H1 (cell line): Measurements from ENCODE around the gene EXT2. TPM values are rescaled to one million over a fixed set of nuclear protein-coding genes. Genes with fewer than 3 reads are reported as not detected.

ENCODE experiments used
- CTCF ChIA-PET: fragments of 300-600 bp; sonication (Branson Sonifier 250); formaldehyde crosslinking; loops from one replicate; lab custom pipeline; 2021; ENCODE audit not compliant: partially characterized antibody; lab: Charles Lee
- POLR2A ChIA-PET: fragments of 300-600 bp; sonication (Branson Sonifier 250); formaldehyde crosslinking; loops from one replicate; lab custom pipeline; 2021; ENCODE audit warnings: inconsistent platforms; ENCODE audit not compliant: partially characterized antibody; lab: Charles Lee
- DNase-seq, 2 experiments: peaks; one replicate each; pipeline versions ENCODE4 v3.0.0 to v3.0.0-alpha.2; 2010 to 2022; ENCODE audit warnings: low spot score in 2 of 2, low read depth in 1 of 2, mixed read lengths in 1 of 2
- FAIRE-seq: peaks from 2 replicates; lab custom pipeline; 2011; peaks lifted over from hg19 to GRCh38; lab: Jason Lieb, UNC
- H2AFZ ChIP-seq: 2 replicates; pipeline ENCODE4 v1.8.1; 2012; ENCODE audit warnings: low read length, inconsistent platforms
- H2AK5ac ChIP-seq: 2 replicates; pipeline ENCODE4 v1.6.1; 2013; ENCODE audit warnings: low read depth, low read length
- H2BK120ac ChIP-seq: replicated peaks from 2 replicates; pipeline ENCODE3; 2013; ENCODE audit warnings: low read depth, low read length, inconsistent platforms
- H2BK12ac ChIP-seq: 2 replicates; pipeline ENCODE4 v1.6.1; 2013; ENCODE audit warnings: low read depth, low read length
- H2BK15ac ChIP-seq: 2 replicates; pipeline ENCODE4 v1.6.1; 2013; ENCODE audit warnings: low read length
- H2BK20ac ChIP-seq: 2 replicates; pipeline ENCODE4 v1.6.1; 2013; ENCODE audit warnings: low read length
- H2BK5ac ChIP-seq: 2 replicates; pipeline ENCODE4 v1.6.1; 2013; ENCODE audit warnings: low read depth, low read length
- H3K14ac ChIP-seq: 2 replicates; pipeline ENCODE4 v1.6.1; 2013; ENCODE audit warnings: inconsistent platforms; ENCODE audit not compliant: insufficient read length
- H3K18ac ChIP-seq: 2 replicates; pipeline ENCODE4 v1.6.1; 2013; ENCODE audit warnings: low read length; ENCODE audit errors: extremely low read depth
- H3K23ac ChIP-seq: 2 replicates; pipeline ENCODE4 v1.6.1; 2013; ENCODE audit warnings: inconsistent platforms; ENCODE audit not compliant: insufficient read length
- H3K23me2 ChIP-seq: 2 replicates; pipeline ENCODE4 v1.6.1; 2013; ENCODE audit warnings: low read depth, low read length
- H3K27ac ChIP-seq: 2 replicates; pipeline ENCODE4 v1.6.1; 2011; ENCODE audit warnings: low read depth, low read length, inconsistent platforms
- H3K27me3 ChIP-seq, 4 experiments: replicated peaks in 1 of 4; 1 replicate in 1 of 4; 2 replicates in 3 of 4; pipeline versions ENCODE4 v1.6.1 to v1.8.1; 2011 to 2013; ENCODE audit warnings: low read length in 3 of 4, mild to moderate bottlenecking in 3 of 4, inconsistent platforms in 2 of 4, mixed read lengths in 2 of 4, moderate library complexity in 1 of 4; ENCODE audit not compliant: control insufficient read depth in 3 of 4, insufficient read depth in 3 of 4; ENCODE audit errors: extremely low read depth in 1 of 4
- H3K36me3 ChIP-seq, 4 experiments: 2 replicates each; pipeline versions ENCODE4 v1.6.1 to v1.8.1; 2011 to 2013; ENCODE audit warnings: mild to moderate bottlenecking in 4 of 4, low read length in 3 of 4, moderate library complexity in 2 of 4, control low read depth in 1 of 4, inconsistent platforms in 1 of 4; ENCODE audit not compliant: insufficient read depth in 4 of 4, control insufficient read depth in 2 of 4
- H3K4ac ChIP-seq: replicated peaks from 2 replicates; pipeline ENCODE3; 2013; ENCODE audit warnings: low read length, low read depth, mixed read lengths, inconsistent platforms; ENCODE audit not compliant: insufficient read length
- H3K4me1 ChIP-seq, 4 experiments: replicated peaks in 1 of 4; 1 replicate in 1 of 4; 2 replicates in 3 of 4; pipeline versions ENCODE4 v1.6.1 to v1.8.1; 2011 to 2013; ENCODE audit warnings: low read length in 3 of 4, inconsistent platforms in 2 of 4, mixed read lengths in 1 of 4; ENCODE audit not compliant: insufficient read depth in 4 of 4, control insufficient read depth in 3 of 4
- H3K4me2 ChIP-seq, 2 experiments: 2 replicates each; pipeline versions ENCODE4 v1.6.1 to v1.8.1; 2011 to 2013; ENCODE audit warnings: low read depth in 2 of 2, low read length in 2 of 2, control low read depth in 1 of 2, inconsistent platforms in 1 of 2, mild to moderate bottlenecking in 1 of 2; ENCODE audit not compliant: insufficient read depth in 1 of 2
- H3K4me3 ChIP-seq, 4 experiments: fragments of 200-600, 300-600 bp in 1 of 4; sonication (generic), shearing (Covaris generic), sonication (Bioruptor Twin) in 1 of 4; 2 replicates each; pipeline versions ENCODE4 v1.5.1 to v1.8.1; 2011 to 2016; ENCODE audit warnings: low read length in 4 of 4, low read depth in 3 of 4, control low read depth in 2 of 4, inconsistent platforms in 2 of 4, mild to moderate bottlenecking in 2 of 4, mixed read lengths in 1 of 4, moderate library complexity in 1 of 4; ENCODE audit not compliant: insufficient read depth in 2 of 4; ENCODE audit errors: extremely low read depth in 1 of 4
- H3K56ac ChIP-seq: replicated peaks from 2 replicates; pipeline ENCODE3; 2013; ENCODE audit warnings: low read depth, mild to moderate bottlenecking, mixed read lengths, low read length, inconsistent platforms; ENCODE audit not compliant: insufficient read length
- H3K79me1 ChIP-seq: 2 replicates; pipeline ENCODE4 v1.6.1; 2013; ENCODE audit warnings: low read depth, low read length, control low read depth
- H3K79me2 ChIP-seq, 2 experiments: 2 replicates each; pipeline versions ENCODE4 v1.6.1 to v1.8.1; 2012 to 2013; ENCODE audit warnings: low read length in 2 of 2, mild to moderate bottlenecking in 2 of 2, inconsistent platforms in 1 of 2; ENCODE audit not compliant: insufficient read depth in 2 of 2, control insufficient read depth in 1 of 2
- H3K9ac ChIP-seq, 4 experiments: replicated peaks in 1 of 4; 1 replicate in 1 of 4; 2 replicates in 3 of 4; pipeline versions ENCODE4 v1.6.1 to v1.8.1; 2011 to 2013; ENCODE audit warnings: low read depth in 3 of 4, low read length in 3 of 4, control low read depth in 2 of 4, mild to moderate bottlenecking in 2 of 4, moderate library complexity in 2 of 4, inconsistent platforms in 1 of 4; ENCODE audit errors: extremely low read depth in 1 of 4
- H3K9me3 ChIP-seq, 2 experiments: 2 replicates each; pipeline versions ENCODE4 v1.6.1 to v1.8.1; 2012 to 2013; ENCODE audit warnings: mild to moderate bottlenecking in 2 of 2, moderate library complexity in 2 of 2, control low read depth in 1 of 2, inconsistent platforms in 1 of 2, low read depth in 1 of 2, low read length in 1 of 2, mixed read lengths in 1 of 2; ENCODE audit not compliant: insufficient read depth in 2 of 2
- H4K20me1 ChIP-seq, 2 experiments: replicated peaks in 1 of 2; 2 replicates each; pipeline versions ENCODE3 to v1.8.1; 2011 to 2013; ENCODE audit warnings: inconsistent platforms in 2 of 2, low read length in 2 of 2, mild to moderate bottlenecking in 1 of 2; ENCODE audit not compliant: insufficient read depth in 2 of 2, control insufficient read depth in 1 of 2
- H4K5ac ChIP-seq: 2 replicates; pipeline ENCODE4 v1.6.1; 2013; ENCODE audit warnings: low read length, low read depth, mixed read lengths, inconsistent platforms; ENCODE audit not compliant: insufficient read length
- H4K8ac ChIP-seq: 2 replicates; pipeline ENCODE4 v1.8.0; 2013; ENCODE audit warnings: mild to moderate bottlenecking, moderate library complexity, low read length, inconsistent platforms; ENCODE audit not compliant: insufficient read depth; ENCODE audit errors: extremely low read depth
- H4K91ac ChIP-seq: replicated peaks from 2 replicates; pipeline ENCODE3; 2013; ENCODE audit warnings: low read length, mixed read lengths, inconsistent platforms; ENCODE audit not compliant: insufficient read length
- BCL11A ChIP-seq, 2 experiments: IDR thresholded peaks; one replicate each; pipeline ENCODE4 v1.6.1; 2011; ENCODE audit warnings: low read depth in 2 of 2, low read length in 2 of 2, mild to moderate bottlenecking in 2 of 2
- CHD1 ChIP-seq: IDR thresholded peaks from 2 replicates; pipeline ENCODE4 v1.6.1; 2012; ENCODE audit warnings: low read depth, low read length, improper control_type of control experiment
- FOSL1 ChIP-seq: IDR thresholded peaks from 2 replicates; pipeline ENCODE4 v1.6.1; 2011; ENCODE audit warnings: mild to moderate bottlenecking, low read depth, low read length, moderate library complexity; ENCODE audit not compliant: insufficient read depth
- MAFK ChIP-seq: IDR thresholded peaks from 2 replicates; pipeline ENCODE4 v1.6.1; 2012; ENCODE audit warnings: low read depth, mild to moderate bottlenecking, improper control_type of control experiment, low read length
- MAX ChIP-seq: IDR thresholded peaks from 2 replicates; pipeline ENCODE4 v1.6.1; 2012; ENCODE audit warnings: inconsistent platforms
- RBBP5 ChIP-seq: IDR thresholded peaks from 2 replicates; pipeline ENCODE4 v1.7.1; 2012; ENCODE audit warnings: low read depth, mild to moderate bottlenecking, inconsistent platforms, low read length, moderate library complexity, borderline replicate concordance
- RXRA ChIP-seq: IDR thresholded peaks from 2 replicates; pipeline ENCODE4 v1.6.1; 2011; ENCODE audit warnings: low read depth, mild to moderate bottlenecking, low read length, moderate library complexity; ENCODE audit not compliant: insufficient read depth
- SIRT6 ChIP-seq: IDR thresholded peaks from one replicate; pipeline ENCODE4 v1.7.1; 2012; ENCODE audit warnings: low read length, inconsistent platforms
- SP4 ChIP-seq: IDR thresholded peaks from 2 replicates; pipeline ENCODE4 v1.6.1; 2012; ENCODE audit warnings: low read length, inconsistent platforms
- USF2 ChIP-seq: IDR thresholded peaks from 2 replicates; pipeline ENCODE4 v1.6.1; 2011; ENCODE audit warnings: low read length, improper control_type of control experiment
- WGBS, 2 experiments: shearing (Covaris generic) in 1 of 2; methylation state at CpG; one replicate each; pipeline versions ENCODE4 v1.1.6 to v1.1.7; 2013 to 2015; ENCODE audit warnings: low lambda C conversion rate in 2 of 2, mixed read lengths in 2 of 2, inconsistent platforms in 1 of 2, low coverage in 1 of 2, missing lambda C conversion rate in 1 of 2; ENCODE audit not compliant: insufficient replicate concordance in 2 of 2, insufficient coverage in 1 of 2, insufficient read length in 1 of 2; ENCODE audit errors: extremely low coverage in 1 of 2, missing lambda C conversion rate in 1 of 2; 5-methylcytosine and 5-hydroxymethylcytosine counted together
- polyA plus RNA-seq, 7 experiments: library from polyadenylated mRNA; depleted of rRNA in 3 of 7; stranded (reverse) in 5 of 7; unstranded in 2 of 7; fragments of >200 nt in 5 of 7; fragments of 200-250 nt in 2 of 7; gene quantifications; 1 replicate in 5 of 7; 2 replicates in 1 of 7; 4 replicates in 1 of 7; pipeline versions ENCODE4 v1.2.1 to v1.2.3, GENCODE V29; 2011 to 2013; ENCODE audit warnings: missing spikeins in 2 of 7, mixed read lengths in 2 of 7
- total RNA-seq: library from RNA; stranded (reverse); fragmentation: NEBNext Ultra II Directional; extraction: Animal tissue kit (Norgen Biotek cat#: 25700); gene quantifications from 2 replicates; pipeline ENCODE4 v1.2.1, GENCODE V29; 2021

EXT2 gene
- total and polyA plus RNA-seq, 2 of the 8 experiments (the other 6 are each of a cell fraction or from before 2014, with no cell fraction given) = 29.8 to 42.8 TPM

GRCh38 chr11:44067266-44067665, 28.2 kb upstream of the EXT2 start:
- Histone ChIP-seq H2BK5ac (no peak overlapping the region), H4K5ac (no peak overlapping the region), H2BK20ac (no peak overlapping the region), H4K20me1 (no peaks in the 10 kb centered on the region), H4K8ac (no peak overlapping the region), H3K14ac (no peak overlapping the region), H3K18ac (no peak overlapping the region), H3K79me1 (no peaks in the 10 kb centered on the region), H3K4me1 (peaks cover 2 to 7% (median 4%) of the 10 kb centered on the region in 4 experiments), H3K27me3 (peaks cover 0 to 4% (median 2%) of the 10 kb centered on the region in 4 experiments; a peak in 3 of 7 replicates), H2BK120ac (no peak overlapping the region), H3K23ac (no peak overlapping the region), H3K9ac (no peak overlapping the region), H2BK12ac (no peak overlapping the region), H3K4me3 (peak overlapping the region in 1 of 4 experiments; percentile 68; a peak in 2 of 8 replicates), H3K9me3 (no peaks in the 10 kb centered on the region; a peak in 1 of 4 replicates), H3K4ac (no peak overlapping the region), H4K91ac (no peak overlapping the region), H3K36me3 (no peaks in the 10 kb centered on the region), H2BK15ac (no peak overlapping the region), H2AFZ (no peak overlapping the region), H3K79me2 (no peaks in the 10 kb centered on the region), H2AK5ac (no peak overlapping the region), H3K27ac (no peak overlapping the region), H3K4me2 (peak overlapping the region; percentile 51 to 78; a peak in 3 of 4 replicates), H3K56ac (no peak overlapping the region), H3K23me2 (peaks cover 9% of the 10 kb centered on the region)
- POLR2A ChIA-PET = interaction anchor here (0.7 kb wide), 1 partner anchor 509 kb away, joined by 3 read pairs; no protein-coding TSS in a partner anchor
- no peak for TF ChIP-seq BCL11A (IDR thresholded peaks at IDR 0.05; ENCODE audit: low read depth in 2 of 2, low read length in 2 of 2)
- no peak for TF ChIP-seq CHD1
- TF ChIP-seq RXRA = no peak
- TF ChIP-seq MAFK = no peak
- no peak for TF ChIP-seq SP4
- TF ChIP-seq USF2 = no peak
- TF ChIP-seq MAX = no peak
- TF ChIP-seq SIRT6 = no peak
- no peak for TF ChIP-seq RBBP5
- no peak for TF ChIP-seq FOSL1
- FAIRE-seq (no peak), DNase-seq (no peak)
- CTCF ChIA-PET = interaction anchor here (1.1 to 2.9 kb wide), 5 partner anchors 10 to 119 kb away, joined by 3 to 16 read pairs (median 5); partner anchors contain the start of gene EXT2
- 70% methylated on average over 5 of the region's 5 CpGs; no CpG with 5 or more reads in 1 of the 2 experiments for WGBS, 2 experiments
